Lower leg skin (tissue), 4 donors: Measurements from ENCODE around the gene MVD. TPM values are rescaled to one million over a fixed set of nuclear protein-coding genes. Genes with fewer than 3 reads are reported as not detected.

ENCODE experiments used
- DNase-seq, 2 donors: peaks; one replicate each; pipeline ENCODE4 v3.0.0-alpha.2; 2019; ENCODE audit warnings: low spot score in 2 of 2
- H3K4me3 ChIP-seq: fragments of 200-600 bp; sonication (generic); 2 replicates; pipeline ENCODE4 v1.5.1; 2017; ENCODE audit warnings: mild to moderate bottlenecking, low read depth; ENCODE audit not compliant: poor library complexity, severe bottlenecking
- POLR2A ChIP-seq, 2 donors: fragments of 450-650 bp; IDR thresholded peaks; one replicate each; pipeline ENCODE4 v1.6.1; 2016 to 2017; ENCODE audit warnings: antibody characterized with exemption in 2 of 2, mild to moderate bottlenecking in 1 of 2, moderate library complexity in 1 of 2
- WGBS, 2 donors: methylation state at CpG; one replicate each; pipeline ENCODE4 v1.1.5; 2018; 5-methylcytosine and 5-hydroxymethylcytosine counted together
- intact Hi-C: fragments of 100-400 bp; cut with DNase I; formaldehyde crosslinking; loops from one replicate; pipeline ENCODE4 v1.15.0; 2023; ENCODE audit warnings: low total_unique reads
- total RNA-seq, 4 donors: library from RNA; depleted of rRNA; stranded (reverse); fragments of >200 nt; gene quantifications; one replicate each; pipeline ENCODE4 v1.1.0, GENCODE V29; 2016
- TF ChIP-seq, protein P1 (sequence below), 3 donors: fragments of 450-650 bp; IDR thresholded peaks; one replicate each; pipeline ENCODE4 v1.5.1; 2016; ENCODE audit warnings: antibody characterized with exemption in 3 of 3, mild to moderate bottlenecking in 3 of 3, moderate library complexity in 2 of 3

MVD gene
- total RNA-seq, 4 donors from 2014 or later = 40.2 to 93.5 (median 67.1) TPM

DNA sequence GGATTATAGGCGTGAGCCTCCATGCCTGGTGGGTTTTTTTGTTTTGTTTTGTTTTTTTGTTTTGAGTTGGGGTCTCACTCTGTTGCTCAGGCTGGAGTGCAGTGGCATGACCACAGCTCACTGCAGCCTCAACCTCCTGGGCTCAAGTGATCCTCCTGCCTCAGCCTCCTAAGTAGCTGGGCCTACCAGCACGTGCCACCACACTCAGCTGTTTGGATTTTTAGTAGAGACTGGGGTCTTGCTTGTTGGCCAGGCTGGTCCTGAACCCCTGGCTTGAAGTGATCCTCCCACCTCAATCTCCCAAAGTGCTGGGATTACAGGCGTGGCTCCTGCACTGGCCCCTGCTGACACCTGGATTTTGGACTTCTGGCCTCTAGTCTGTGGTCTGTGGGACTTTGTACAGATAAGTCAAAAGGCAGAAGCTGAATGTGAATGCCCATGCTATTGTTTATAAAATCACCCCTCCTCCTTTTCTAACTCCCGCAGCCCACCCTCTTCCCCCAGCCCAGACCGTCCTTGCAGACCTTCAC is 17.7 kb upstream of the MVD start:
- TF ChIP-seq, protein P1, sequence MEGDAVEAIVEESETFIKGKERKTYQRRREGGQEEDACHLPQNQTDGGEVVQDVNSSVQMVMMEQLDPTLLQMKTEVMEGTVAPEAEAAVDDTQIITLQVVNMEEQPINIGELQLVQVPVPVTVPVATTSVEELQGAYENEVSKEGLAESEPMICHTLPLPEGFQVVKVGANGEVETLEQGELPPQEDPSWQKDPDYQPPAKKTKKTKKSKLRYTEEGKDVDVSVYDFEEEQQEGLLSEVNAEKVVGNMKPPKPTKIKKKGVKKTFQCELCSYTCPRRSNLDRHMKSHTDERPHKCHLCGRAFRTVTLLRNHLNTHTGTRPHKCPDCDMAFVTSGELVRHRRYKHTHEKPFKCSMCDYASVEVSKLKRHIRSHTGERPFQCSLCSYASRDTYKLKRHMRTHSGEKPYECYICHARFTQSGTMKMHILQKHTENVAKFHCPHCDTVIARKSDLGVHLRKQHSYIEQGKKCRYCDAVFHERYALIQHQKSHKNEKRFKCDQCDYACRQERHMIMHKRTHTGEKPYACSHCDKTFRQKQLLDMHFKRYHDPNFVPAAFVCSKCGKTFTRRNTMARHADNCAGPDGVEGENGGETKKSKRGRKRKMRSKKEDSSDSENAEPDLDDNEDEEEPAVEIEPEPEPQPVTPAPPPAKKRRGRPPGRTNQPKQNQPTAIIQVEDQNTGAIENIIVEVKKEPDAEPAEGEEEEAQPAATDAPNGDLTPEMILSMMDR (IDR thresholded peaks at IDR 0.05) = no peak
- no peak for TF ChIP-seq POLR2A (IDR thresholded peaks at IDR 0.05)
- intact Hi-C loops = no loop called here
- 89 to 90% methylated on average over 5 of the region's 5 CpGs for WGBS, 2 donors
- H3K4me3 ChIP-seq = no peak overlapping the region
- no peak for DNase-seq

DNA sequence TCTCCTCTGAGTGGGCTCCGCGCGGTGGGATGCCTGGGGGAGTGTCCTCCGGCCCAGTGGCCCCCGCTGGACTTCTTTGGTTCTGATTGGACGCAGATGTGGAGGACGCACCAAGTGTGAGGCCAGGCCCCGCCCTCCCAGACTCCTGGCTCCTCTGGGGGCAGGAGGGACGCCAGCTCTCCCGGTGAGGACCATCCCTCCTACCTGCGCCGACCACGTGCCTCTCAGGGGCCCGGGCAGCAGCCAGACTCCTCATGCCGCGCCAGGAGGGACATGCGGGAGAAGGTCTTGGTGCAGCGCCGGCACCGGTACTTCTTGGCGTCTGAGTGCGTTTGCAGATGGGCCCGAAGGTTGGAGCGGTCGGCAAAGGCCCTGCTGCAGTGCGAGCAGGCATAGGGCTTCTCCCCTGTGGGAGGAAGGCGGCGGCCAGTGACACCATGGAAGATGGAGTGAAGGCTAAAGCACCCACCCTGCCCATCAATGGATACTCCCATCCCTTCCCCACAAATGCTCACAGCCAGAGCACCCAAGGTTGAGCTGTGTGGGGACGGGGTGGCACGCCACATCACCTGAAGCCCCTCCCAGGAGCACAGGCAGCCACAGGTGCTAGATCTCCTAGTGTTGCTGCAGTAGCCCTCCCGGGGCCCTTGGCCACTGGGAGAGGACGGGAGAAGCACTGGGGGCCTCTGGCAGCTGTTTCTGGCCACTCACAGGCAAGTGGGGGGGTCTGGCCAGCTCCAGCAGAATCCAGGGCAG is 15.5 kb upstream of the MVD start:
- intact Hi-C loops = no loop called here
- TF ChIP-seq, protein P1 (IDR thresholded peaks at IDR 0.05) = no peak
- no peak for TF ChIP-seq POLR2A (IDR thresholded peaks at IDR 0.05)
- WGBS, 2 donors = 40 to 65% methylated on average over 22 to 32 of the region's 32 CpGs

DNA sequence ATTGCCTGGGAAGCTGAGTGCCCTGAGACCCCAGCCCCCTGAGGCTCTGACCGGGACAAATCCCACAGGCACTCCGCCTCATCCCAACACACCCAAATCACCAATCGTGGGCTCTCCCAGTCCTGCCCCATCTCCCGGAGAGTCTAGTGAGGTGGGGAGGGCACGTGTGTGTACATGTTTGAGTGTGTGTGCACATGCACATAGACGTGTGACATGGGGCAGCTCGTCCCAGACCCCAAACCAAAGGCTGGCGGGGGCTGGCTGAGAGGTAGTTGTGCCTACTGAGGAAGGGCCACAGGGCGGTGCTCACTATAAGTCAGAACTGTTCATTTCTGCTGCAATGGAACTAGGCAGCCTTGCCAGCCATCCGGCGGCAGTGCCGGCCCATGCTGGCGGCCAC is 14.8 kb upstream of the MVD start:
- WGBS, 2 donors = 37 to 48% methylated on average over 8 to 13 of the region's 13 CpGs
- no peak for DNase-seq
- intact Hi-C loops = no loop called here
- no peak for TF ChIP-seq POLR2A (IDR thresholded peaks at IDR 0.05)
- TF ChIP-seq, protein P1 (IDR thresholded peaks at IDR 0.05) = no peak
- no peak overlapping the region for H3K4me3 ChIP-seq

More for the DNA sequence above, 15.5 kb upstream of the MVD start:
- no peak overlapping the region for H3K4me3 ChIP-seq
- no peak for DNase-seq

DNA sequence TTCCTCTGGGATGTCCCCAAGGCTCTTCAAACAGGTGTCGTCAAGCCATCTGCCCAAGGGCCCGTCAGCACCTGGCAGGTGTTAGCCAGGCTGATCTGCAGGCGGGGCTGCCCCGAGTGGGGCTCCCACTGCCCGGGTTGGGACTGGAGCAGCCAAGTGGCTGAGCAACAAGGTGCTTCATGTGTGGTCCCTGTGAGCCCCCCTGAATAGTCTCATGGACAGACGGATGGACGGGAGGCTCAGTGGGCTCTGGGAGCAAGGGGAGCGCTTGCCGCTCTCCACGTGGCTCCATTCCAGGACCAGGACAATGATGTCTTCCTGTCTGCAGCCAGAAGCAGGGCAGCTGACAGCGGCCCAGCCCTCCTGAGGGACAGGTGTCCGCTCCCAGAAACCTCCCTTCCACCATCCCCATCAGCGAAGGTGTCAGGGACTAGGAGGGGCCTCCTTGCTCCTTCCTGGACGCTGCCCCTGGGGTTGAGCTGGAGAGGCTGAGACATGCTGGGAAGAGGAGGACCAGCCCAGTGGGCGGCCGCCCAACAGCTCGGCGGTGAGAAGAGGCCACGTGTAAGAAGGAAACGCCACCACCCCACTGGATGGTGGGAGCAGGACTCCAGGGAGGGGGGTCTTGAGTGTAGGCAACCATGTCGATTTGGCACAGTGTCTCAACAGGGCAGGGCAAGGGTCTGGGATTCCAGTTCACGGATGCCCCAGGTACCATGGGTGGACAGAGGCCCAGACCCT is 13.8 kb upstream of the MVD start:
- WGBS, 2 donors = 79 to 85% methylated on average over 16 to 22 of the region's 22 CpGs
- H3K4me3 ChIP-seq = no peak overlapping the region
- DNase-seq = no peak
- TF ChIP-seq, protein P1 (IDR thresholded peaks at IDR 0.05) = no peak
- no peak for TF ChIP-seq POLR2A (IDR thresholded peaks at IDR 0.05)
- intact Hi-C loops = no loop called here

DNA sequence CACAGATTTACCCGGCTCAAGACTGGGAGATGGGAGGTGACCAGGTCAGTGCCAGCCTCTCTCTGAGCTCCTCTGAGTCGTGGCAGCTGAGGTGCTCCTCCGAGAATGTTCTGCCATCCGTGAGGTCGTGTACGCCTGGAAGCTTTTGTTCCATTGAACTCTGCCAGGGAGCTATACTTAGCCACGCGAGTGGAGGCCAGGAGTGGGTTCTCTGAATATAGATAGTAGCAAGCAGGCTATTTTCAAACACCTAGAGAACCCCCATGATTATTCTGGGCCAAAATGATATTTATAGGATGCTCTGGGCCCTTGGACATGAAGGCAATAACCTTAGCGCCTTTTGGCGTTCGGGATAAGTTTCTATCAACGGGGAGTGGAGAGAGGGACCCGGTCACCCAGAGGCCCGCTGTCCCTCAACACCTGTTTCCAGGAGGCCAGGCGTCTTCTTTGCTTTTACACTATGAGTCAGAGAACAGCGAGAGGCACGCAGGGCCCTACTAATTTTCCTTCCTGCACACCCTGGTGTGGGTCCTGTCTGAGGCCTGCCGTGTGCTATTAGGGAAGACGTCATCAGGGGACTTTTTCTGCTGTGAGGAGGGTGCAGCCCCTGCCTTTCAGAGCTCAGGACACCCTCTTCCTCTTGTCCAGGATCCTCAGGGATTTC is 11.0 kb upstream of the MVD start:
- WGBS, 2 donors = 91 to 94% methylated on average over 19 of the region's 19 CpGs
- intact Hi-C loops = no loop called here
- no peak for DNase-seq
- H3K4me3 ChIP-seq = no peak overlapping the region
- TF ChIP-seq, protein P1 (IDR thresholded peaks at IDR 0.05) = no peak
- TF ChIP-seq POLR2A (IDR thresholded peaks at IDR 0.05) = no peak
